ENCODE measurements around the gene SLC9A9. TPM values are rescaled to one million over a fixed set of nuclear protein-coding genes. Genes with fewer than 3 reads are reported as not detected.

The SLC9A9 gene
- total and polyA plus RNA-seq, 2 of the 8 experiments (the other 6 are each of a cell fraction or from before 2014, with no cell fraction given), result 0.48 to 1.1 TPM

GRCh38 chr3:143559296-143559695, 289.0 kb downstream of the SLC9A9 start:
- H2BK5ac ChIP-seq (ENCODE audit: low read depth, low read length), result no peak overlapping the region
- no peak overlapping the region for H2BK15ac ChIP-seq (ENCODE audit: low read length)
- H3K4ac ChIP-seq (replicated peaks; ENCODE audit: insufficient read length, low read depth, low read length), result no peak overlapping the region
- FAIRE-seq (no peak), DNase-seq (ENCODE audit: low read depth in 1 of 2, low spot score in 2 of 2) (no peak)
- H3K36me3 ChIP-seq (ENCODE audit: control insufficient read depth in 2 of 4, insufficient read depth in 4 of 4, low read length in 3 of 4), result no peaks in the 10 kb centered on the region; a peak in 1 of 8 replicates
- H4K91ac ChIP-seq (replicated peaks; ENCODE audit: insufficient read length, low read length), result no peak overlapping the region
- ChIA-PET CTCF (ENCODE audit: partially characterized antibody) (no interaction called here), POLR2A (ENCODE audit: partially characterized antibody) (interaction anchor here (1.2 kb wide), 1 partner anchor 38 kb away, joined by 3 read pairs; no protein-coding TSS in a partner anchor)
- H3K27me3 ChIP-seq (replicated peaks in 1 of 4; ENCODE audit: control insufficient read depth in 3 of 4, extremely low read depth in 1 of 4, insufficient read depth in 3 of 4, low read length in 3 of 4), result no peaks in the 10 kb centered on the region
- no peak overlapping the region for H3K56ac ChIP-seq (replicated peaks; ENCODE audit: insufficient read length, low read depth, low read length)
- no peak overlapping the region for H3K18ac ChIP-seq (ENCODE audit: extremely low read depth, low read length)
- no peak overlapping the region for H3K9ac ChIP-seq (replicated peaks in 1 of 4; ENCODE audit: extremely low read depth in 1 of 4, low read depth in 3 of 4, low read length in 3 of 4)
- H2BK20ac ChIP-seq (ENCODE audit: low read length), result no peak overlapping the region
- H2BK120ac ChIP-seq (replicated peaks; ENCODE audit: low read depth, low read length), result no peak overlapping the region
- no peak overlapping the region for H3K4me2 ChIP-seq (ENCODE audit: insufficient read depth in 1 of 2, low read depth in 2 of 2, low read length in 2 of 2)
- H4K5ac ChIP-seq (ENCODE audit: insufficient read length, low read depth, low read length), result no peak overlapping the region
- no peaks in the 10 kb centered on the region for H3K79me2 ChIP-seq (ENCODE audit: control insufficient read depth in 1 of 2, insufficient read depth in 2 of 2, low read length in 2 of 2)
- no peaks in the 10 kb centered on the region for H3K79me1 ChIP-seq (ENCODE audit: low read depth, low read length)
- 93% methylated on average over 3 of the region's 3 CpGs; no CpG with 5 or more reads in 1 of the 2 experiments for WGBS, 2 experiments (ENCODE audit: extremely low coverage in 1 of 2, insufficient coverage in 1 of 2, insufficient read length in 1 of 2, insufficient replicate concordance in 2 of 2, low coverage in 1 of 2, low lambda C conversion rate in 2 of 2, missing lambda C conversion rate in 1 of 2)
- no peak overlapping the region for H2AK5ac ChIP-seq (ENCODE audit: low read depth, low read length)
- H3K23ac ChIP-seq (ENCODE audit: insufficient read length), result no peak overlapping the region
- H4K8ac ChIP-seq (ENCODE audit: extremely low read depth, insufficient read depth, low read length), result no peak overlapping the region
- H3K14ac ChIP-seq (ENCODE audit: insufficient read length), result no peak overlapping the region
- H2BK12ac ChIP-seq (ENCODE audit: low read depth, low read length), result no peak overlapping the region
- H2AFZ ChIP-seq (ENCODE audit: low read length), result no peak overlapping the region
- no peaks in the 10 kb centered on the region for H3K23me2 ChIP-seq (ENCODE audit: low read depth, low read length)
- no peak overlapping the region for H3K4me3 ChIP-seq (ENCODE audit: extremely low read depth in 1 of 4, insufficient read depth in 2 of 4, low read depth in 3 of 4, low read length in 4 of 4)
- H3K27ac ChIP-seq (ENCODE audit: low read depth, low read length), result no peak overlapping the region
- H3K4me1 ChIP-seq (replicated peaks in 1 of 4; ENCODE audit: control insufficient read depth in 3 of 4, insufficient read depth in 4 of 4, low read length in 3 of 4), result no peaks in the 10 kb centered on the region
- no peaks in the 10 kb centered on the region for H4K20me1 ChIP-seq (replicated peaks in 1 of 2; ENCODE audit: control insufficient read depth in 1 of 2, insufficient read depth in 2 of 2, low read length in 2 of 2)
- H3K9me3 ChIP-seq (ENCODE audit: insufficient read depth in 2 of 2, low read depth in 1 of 2, low read length in 1 of 2), result peaks cover 12 to 17% of the 10 kb centered on the region in 2 experiments
- TF ChIP-seq CBX8 (IDR thresholded peaks at IDR 0.05; ENCODE audit: borderline replicate concordance, low read depth, low read length) (no peak), CREB1 (IDR thresholded peaks at IDR 0.05) (no peak), CHD1 (IDR thresholded peaks at IDR 0.05; ENCODE audit: low read depth, low read length) (no peak), GABPA (IDR thresholded peaks at IDR 0.05; ENCODE audit: borderline replicate concordance, insufficient read depth, low read length) (no peak), POLR2A (IDR thresholded peaks at IDR 0.05; ENCODE audit: control extremely low read depth in 1 of 2, low read depth in 2 of 2, low read length in 2 of 2) (no peak), MAFK (IDR thresholded peaks at IDR 0.05; ENCODE audit: low read depth, low read length) (no peak), EP300 (IDR thresholded peaks at IDR 0.05; ENCODE audit: borderline replicate concordance in 1 of 2, low read depth in 2 of 2, low read length in 2 of 2) (no peak), FOSL1 (IDR thresholded peaks at IDR 0.05; ENCODE audit: insufficient read depth, low read depth, low read length) (no peak)
- TF ChIP-seq, protein P1, sequence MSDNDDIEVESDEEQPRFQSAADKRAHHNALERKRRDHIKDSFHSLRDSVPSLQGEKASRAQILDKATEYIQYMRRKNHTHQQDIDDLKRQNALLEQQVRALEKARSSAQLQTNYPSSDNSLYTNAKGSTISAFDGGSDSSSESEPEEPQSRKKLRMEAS (IDR thresholded peaks at IDR 0.05), result no peak
